GM19328 (cell line): ENCODE results near the gene SYN1.
A peak's percentile ranks its signal among the peaks of the same experiment; 100 is the strongest.

Source experiments
- ATAC-seq: cut with Tn5 transposase; IDR thresholded peaks from one replicate; pipeline ENCODE4 v1.9.1; 2021; ENCODE audit warnings: mild to moderate bottlenecking, moderate library complexity; ENCODE audit not compliant: unreplicated experiment

The SYN1 gene

DNA sequence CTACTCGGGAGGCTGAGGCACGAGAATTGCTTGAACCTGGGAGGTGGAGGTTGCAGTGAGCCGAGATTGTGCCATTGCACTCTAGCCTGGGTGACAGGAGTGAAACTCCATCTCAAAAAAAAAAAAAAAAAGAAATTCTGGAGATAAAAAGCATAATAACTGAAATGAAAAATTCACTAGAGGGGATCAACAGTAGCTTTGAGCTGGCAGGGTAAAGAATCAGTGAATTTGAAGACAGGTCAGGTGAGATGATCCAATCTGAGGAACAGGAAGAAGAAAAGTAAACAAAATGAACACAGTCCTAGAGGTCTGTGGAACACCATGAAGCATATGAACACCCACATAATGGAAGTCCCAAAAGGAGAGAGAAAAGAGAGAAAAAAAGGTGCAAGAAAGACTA is 22.4 kb downstream of the SYN1 start:
- no peak for ATAC-seq

DNA sequence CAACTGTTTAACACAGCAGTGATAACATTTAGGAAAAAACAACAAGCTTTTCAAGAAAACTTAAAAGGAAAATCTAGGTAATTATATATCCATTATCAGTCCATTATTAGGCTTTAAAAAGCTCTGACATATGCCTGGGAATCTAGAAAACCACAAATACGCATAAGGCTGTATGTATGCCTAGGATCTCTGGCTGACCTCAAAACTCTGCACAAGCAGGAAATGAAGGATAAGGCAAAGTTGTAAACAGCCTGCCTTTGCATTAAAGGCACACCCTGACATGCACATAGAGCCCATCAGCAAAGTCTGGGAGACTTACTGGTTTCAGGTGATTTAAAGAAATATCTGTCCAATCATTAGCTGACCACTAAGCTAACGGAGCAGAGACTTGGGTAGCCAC is 23.4 kb downstream of the SYN1 start:
- no peak for ATAC-seq

DNA sequence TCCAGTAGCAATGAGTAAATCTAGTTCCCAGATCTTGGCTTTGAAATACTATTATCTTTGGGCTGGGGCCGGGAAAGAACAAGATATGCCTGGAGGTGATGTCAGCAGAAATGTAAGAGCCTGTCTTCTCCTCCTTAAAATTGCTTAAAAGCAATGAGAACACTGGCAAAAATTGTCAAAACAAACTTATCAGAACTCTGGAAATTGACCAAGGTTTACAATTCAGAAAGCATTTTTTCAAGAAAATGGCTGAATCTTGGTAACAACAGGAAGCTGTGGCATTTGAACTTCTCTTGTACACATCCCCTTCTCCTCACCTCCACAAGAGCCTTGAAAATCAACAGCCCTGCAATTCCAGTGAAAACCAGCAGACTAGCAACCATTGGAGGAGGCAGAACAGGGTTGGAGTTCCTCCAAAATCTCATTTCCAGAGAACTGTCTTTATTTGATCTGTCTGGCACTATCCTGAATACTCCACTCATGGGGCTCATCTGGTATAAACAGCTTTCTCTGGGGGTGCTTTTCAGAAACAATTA is 23.9 kb downstream of the SYN1 start:
- ATAC-seq = no peak

DNA sequence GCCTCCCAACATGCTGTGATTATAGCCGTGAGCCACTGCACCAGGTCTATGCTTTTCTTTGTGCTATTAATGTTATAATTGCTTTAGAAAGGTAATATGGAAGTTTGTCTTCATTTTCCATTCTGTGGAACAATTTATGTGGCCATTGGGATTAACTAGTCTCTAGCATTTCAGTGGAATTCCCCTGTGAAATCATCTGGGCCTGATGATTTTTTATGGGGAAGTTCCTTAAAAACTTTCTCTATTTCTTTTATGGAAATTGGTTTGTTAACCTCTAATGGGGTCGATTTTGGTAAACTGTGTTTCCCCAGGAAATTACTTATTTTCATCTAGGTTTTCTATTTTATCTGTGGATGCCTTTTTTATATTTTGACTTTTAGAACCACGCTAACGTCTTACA is 26.1 kb downstream of the SYN1 start:
- no peak for ATAC-seq

DNA sequence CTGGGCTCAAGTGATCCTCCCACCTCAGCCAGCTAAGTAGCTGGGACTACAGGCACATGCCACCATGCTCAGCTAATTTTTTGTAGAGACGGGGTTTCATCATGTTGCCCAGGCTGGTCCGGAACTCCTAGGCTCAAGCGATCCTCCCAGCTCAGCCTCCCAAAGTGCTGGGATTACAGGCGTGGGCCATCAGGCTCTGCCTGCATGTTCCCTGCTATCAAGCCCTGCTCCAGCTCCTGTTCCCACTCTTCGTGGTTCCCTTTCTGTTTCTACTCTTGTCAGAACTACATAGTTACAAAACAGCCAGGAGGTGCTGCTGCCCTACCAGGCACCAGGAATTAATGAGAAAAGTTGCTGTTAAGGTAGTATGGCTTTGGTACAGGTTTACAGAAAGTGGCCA is 28.7 kb downstream of the SYN1 start:
- no peak for ATAC-seq

DNA sequence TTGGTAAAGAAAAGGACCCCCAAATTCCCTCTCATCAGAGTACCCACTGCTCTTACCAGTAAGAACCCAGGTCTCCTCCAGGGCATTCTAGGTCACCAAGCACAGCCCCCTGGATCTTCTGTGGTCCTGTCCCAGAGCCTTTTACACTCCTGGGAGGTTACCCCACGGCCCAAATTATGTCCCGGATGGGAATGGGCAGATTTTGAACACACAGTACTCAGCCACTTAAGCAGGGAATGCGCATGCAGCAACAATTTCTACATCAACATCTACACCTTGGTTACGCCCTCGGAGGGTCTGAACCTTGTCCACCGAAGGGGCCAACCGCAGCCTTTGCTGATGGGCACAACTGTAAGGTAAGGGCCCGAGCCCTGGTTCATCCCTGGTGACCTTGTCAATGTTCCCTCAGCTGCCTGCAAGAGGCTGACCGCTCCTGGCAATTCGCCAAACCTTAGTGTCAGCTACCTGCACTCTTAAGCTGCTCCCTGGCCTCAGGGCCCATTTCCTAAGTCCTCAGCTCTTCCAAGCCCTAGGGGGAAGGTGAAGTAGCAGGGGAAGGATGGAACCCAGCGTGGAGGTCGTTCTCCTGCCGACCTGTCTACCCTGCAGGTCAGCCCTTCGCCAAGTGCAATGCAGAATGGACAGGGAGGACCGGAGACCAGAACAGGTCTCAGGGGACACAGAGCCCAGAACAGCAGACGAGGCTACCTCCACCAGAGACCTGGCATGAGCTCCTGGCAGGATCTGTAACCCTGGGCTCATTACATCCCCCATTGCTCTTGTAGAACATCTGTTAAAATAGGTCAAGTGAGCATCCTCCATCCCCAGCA is 31.5 kb downstream of the SYN1 start:
- ATAC-seq = no peak

DNA sequence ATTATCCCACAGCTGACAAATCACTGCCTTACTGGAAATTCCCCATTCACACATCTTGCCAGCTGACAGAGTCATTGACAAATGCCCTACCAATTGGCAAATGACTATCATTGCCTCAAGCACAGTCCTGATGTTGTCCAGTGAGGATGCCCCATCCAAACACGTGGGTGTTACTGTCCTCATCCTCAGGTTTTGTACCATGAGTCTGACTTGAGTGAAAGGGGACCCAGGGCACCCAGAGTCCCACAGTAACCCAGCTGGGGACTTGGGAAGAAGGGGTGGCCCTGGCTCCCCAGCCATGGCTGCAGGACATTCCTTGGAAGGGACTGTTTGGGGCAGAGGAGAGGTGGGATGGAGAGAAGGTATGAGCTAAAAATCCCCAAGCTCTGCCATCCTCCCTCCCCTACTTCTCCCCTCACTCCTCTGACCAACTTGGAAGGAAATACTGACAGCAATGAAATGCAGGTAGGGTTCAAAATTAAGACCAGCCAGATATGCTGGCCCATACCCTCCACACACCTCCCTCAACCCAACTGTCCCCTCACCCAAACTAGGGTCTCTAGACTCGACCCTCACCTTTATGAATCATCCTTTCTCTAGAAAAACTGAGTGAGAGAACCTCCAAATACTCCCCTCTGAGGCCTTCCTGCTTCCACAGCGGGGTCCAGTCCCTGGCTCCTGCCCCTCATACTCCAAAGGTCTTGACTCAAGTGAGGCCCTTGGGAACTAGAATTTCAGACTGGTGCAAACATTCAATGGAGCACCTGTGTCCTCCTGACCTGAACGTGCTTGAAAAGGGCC is 32.4 kb downstream of the SYN1 start:
- no peak for ATAC-seq

DNA sequence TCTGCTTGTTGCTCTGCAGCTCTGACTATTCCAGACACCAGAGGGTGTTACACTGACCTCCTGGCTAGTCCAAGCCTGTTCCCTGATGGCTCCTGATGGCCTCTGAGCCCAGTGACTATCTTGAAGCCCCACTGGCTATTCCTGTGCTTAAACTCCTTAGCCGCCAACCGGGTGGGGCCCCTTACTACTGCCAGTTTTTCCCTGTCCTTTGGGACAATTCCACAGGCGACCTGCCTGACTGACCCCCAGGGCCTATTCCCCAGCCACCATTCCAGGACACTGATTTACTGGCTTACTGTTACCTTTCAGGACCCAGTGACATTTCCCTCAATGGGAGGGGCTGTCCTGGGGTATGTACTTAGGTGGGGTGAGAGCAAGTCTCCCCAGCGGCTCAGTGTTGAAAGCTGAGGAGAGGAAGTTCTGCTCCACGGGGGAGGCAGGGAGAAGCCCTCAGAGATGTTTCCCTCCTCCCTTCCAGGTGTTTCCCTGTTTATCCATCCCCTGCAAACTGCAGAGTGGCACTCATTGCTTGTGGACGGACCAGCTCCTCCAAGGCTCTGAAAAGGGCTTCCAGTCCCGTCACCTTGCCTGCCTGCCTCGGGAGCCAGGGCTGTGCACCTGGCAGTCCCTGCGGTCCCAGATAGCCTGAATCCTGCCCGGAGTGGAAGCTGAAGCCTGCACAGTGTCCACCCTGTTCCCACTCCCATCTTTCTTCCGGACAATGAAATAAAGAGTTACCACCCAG is 33.4 kb downstream of the SYN1 start:
- no peak for ATAC-seq

DNA sequence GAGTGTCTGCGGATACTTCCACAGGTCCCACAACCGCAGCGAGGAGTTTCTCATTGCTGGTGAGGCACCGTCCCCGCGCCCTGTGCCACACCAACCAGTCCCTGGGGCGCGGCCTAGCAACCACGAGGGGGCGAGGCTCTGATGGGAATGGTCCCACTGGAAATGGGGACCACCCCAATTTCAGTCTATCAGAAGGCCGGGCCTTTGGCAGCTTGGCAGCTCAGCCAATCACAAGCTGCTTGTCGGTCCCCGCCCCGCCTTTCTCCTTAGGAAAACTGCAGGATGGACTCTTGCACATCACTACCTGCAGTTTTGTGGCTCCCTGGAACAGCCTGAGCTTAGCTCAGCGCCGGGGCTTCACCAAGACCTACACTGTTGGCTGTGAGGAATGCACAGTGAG is 34.4 kb downstream of the SYN1 start:
- ATAC-seq = no peak

DNA sequence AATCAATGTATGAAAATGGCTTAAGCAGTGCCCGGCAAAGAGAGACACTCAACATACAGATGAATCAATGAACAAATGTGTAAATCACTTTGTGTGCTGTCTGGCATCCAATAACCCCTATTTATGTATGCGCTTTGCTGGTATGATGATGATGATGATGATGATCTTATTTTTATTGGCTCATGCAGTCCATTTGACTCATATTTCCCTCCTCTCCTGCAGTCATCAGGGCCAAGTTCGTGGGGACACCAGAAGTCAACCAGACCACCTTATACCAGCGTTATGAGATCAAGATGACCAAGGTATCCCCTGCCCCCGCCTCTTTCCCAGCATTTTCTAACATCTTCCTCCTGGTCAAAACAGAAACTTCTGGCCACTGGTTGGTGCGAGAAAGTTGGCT is 34.9 kb downstream of the SYN1 start:
- no peak for ATAC-seq

DNA sequence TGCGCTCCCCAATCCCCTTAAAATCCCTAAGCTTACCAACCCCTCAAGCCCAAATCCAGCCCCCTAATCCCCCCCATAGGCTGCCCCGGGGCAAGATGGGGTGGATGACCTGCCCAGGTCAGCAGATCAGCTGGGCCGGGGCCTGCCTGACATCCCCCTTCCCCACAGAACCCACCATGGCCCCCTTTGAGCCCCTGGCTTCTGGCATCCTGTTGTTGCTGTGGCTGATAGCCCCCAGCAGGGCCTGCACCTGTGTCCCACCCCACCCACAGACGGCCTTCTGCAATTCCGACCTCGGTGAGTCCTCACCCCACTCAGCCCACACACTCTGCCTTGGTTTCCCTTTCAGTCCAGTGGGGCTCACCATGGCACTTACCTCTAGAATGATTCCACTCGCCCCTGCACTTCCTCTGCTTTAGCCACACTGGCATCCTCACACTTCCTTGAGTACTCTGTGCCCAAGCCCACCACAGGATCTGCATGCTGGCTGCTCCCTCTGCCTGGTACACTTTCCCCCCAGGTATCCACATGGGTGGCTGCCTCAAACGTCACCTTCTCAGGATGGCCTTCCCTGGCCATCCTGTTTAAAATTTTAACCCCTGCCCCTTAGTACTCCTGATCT is 36.3 kb downstream of the SYN1 start:
- no peak for ATAC-seq

DNA sequence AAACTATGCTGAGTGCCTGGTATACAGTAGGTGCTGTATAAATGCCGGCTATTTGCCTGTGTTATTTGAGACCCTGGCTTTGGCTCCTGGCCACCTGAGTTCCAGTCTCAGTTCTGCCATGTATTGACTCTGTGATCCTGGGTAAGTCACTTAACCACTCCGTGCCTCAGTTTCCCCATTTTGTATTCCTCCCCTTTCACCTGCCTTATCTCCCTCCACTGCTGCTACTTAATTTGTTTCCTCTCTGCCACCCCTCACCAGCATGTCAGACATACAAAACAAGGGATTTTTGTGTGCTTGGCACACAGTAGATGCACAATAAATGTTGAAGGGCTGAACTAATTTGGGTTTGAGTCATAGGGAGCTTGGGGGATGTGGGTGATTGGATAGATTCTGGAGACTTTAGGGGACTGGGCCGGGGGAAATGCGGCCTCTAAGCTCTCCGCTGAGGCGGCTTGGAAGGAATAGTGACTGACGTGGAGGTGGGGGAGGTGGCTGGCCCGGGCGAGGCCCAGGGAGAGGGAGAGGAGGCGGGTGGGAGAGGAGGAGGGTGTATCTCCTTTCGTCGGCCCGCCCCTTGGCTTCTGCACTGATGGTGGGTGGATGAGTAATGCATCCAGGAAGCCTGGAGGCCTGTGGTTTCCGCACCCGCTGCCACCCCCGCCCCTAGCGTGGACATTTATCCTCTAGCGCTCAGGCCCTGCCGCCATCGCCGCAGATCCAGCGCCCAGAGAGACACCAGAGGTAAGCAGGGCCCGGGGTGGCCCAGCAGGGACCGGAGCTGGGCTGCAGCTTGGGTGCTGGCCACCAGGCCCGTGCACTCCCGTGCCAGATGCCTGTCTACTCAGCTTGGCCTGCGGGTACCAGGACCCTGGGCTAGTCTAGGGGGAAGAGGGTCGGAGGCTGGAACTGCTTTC is 37.7 kb downstream of the SYN1 start, which contains the start of gene TIMP1:
TSS of gene TIMP1 (plus strand) at position 706 of the 917 bp plus-strand sequence. CDS start 980 bp downstream, outside the sequence.
- ATAC-seq = peak; percentile 74

DNA sequence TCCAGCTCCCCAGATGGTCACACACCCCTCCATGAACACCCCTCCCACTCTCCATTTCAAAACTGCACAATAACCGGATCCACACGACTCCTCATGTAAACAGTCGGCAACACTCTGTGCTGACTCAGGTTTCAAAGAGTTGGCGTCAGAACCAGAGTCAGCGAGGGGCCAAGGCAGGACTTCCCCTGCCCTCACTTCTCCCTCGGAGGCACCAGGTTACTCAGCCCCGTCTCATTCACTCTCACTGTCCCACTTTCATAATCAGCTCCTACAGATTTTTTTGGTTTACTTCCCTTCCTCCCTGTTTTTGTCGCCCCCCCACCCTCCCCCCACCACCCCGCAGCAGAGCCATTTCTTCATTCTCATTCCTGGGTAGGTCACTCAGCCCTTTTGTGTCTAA is 40.1 kb downstream of the SYN1 start:
- no peak for ATAC-seq

DNA sequence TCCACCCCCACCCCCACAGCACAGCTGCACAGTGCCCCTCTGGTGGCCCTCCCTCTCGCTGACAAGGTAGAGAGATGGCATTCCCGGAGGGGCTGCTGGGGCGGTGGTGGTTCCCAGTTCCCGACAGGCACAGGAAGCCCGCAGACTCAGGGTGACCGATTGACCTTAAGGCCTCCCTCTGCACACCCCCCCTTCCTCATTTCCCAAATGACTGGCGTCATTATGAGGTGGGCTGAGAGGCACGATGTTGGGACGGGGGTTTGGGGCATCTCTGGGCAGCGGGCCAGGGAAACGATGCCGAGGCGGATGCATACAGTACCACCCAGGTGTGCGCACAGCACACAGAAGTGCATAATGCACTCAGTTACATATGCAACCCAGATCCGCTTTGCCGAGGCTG is 41.0 kb downstream of the SYN1 start:
- ATAC-seq = no peak

DNA sequence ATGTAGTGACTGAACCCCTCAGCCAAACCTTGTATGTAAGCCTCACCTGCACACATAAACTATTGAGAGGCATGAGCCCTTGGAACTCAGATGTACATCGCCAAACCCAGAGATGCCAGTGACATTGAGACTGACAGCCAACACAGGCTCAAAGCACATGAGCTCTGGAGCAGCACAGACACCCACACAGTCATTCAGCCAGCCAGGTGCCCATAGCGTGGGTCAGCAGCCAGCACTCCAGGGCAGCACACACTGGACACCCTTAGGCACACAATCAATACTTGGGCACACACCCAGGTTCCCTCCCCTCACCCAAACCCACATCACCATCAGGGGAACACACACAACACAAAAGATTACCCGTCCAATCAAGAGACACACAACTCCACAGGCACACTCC is 41.8 kb downstream of the SYN1 start:
- no peak for ATAC-seq

DNA sequence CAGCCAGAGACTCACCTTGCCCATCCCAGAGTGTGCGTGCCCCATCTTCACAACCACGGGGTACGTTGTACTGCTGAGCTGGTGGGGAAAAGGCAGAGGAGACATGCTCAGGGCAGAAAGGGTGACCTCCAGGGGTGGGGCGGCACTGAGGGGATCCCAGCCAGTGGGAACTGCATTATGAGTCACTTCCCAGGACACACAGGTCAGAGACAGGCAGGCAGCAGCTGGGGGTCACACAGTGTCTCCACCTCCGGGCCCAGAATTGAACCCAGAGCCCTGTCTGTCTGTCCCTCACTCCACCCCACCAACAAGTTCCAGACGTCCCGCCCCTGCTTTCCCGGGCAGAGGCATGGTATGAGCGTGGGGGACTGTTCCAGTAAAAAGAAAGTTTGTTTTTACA is 42.2 kb downstream of the SYN1 start:
- ATAC-seq = no peak

DNA sequence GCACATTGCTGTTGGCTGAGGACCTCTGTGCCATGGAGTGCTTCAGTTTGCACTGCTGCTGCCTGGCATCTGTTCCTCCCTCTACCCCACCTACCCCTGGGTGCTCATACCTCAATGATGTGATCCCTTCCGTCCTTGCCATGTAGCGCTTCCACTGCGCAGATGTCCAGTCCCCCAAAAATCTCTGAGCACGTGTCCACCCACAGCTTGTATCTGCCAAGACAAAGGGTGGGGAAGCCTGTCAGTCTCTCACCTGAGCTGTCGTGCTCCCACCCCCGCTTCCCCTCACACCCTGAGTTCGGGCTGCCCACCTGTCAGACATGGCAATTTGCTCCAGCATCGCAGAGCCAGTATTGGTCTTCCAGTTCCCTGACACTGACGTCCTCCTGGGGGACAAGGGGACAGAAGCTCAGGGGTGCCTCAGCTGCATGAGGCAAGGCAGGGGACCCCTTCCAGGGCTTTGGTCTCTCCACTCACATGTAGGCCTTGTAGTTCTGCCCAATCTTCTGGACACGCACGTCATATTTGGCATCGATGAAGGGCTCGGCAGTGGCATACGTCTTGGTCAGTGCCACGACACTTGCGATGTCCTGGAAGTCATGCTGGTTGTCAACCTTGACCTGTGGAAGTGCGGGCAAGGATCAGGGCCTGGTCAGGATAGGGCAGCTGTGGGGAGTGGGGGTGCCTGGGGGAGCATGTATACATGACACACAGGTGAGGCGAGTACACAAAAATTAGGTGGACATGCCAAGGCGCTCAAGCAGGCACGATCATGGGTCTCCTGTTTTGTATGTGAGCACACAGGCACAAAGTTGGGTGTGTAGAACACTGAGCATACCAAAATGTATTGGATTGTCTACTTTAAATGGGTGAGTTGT is 43.4 kb downstream of the SYN1 start:
- ATAC-seq = no peak

DNA sequence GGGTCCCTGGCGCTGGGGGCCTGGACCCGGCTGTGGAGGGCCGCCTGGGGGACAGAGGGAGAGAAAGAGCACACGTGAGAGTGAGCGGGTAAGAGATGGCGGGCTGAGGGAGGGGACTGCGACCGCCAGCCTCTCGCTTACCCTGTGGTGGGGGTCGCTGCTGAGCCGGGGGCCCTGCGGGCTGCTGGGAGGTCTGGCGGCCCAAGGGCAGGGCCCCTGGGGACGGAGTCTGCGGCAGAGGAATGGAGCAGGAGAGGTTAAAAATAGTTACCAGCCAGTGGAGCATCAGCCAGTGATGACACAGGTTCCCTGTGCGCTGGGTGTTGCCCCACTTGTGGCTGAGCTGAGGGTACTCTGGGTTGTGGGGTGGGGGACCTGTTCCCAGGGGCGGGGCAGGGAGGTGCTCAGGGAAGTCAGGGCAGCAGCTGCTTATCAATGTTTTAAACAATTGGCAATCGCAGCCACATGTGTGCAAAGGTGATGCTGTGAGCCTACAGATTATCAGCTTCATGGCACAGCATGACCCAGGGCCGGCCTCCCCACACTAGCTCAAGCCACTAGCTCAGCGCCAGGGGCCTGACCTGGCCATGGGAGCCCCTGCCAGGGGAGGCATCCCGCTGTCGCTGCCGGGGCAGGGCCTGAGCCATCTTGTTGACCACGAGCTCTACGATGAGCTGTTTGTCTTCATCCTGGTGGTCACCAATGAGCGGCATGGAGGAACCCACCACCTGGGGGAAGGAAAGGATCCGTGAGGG is 44.9 kb downstream of the SYN1 start:
- ATAC-seq = no peak
